Measurements from ENCODE around the gene MAPK12.

MAPK12 gene

DNA sequence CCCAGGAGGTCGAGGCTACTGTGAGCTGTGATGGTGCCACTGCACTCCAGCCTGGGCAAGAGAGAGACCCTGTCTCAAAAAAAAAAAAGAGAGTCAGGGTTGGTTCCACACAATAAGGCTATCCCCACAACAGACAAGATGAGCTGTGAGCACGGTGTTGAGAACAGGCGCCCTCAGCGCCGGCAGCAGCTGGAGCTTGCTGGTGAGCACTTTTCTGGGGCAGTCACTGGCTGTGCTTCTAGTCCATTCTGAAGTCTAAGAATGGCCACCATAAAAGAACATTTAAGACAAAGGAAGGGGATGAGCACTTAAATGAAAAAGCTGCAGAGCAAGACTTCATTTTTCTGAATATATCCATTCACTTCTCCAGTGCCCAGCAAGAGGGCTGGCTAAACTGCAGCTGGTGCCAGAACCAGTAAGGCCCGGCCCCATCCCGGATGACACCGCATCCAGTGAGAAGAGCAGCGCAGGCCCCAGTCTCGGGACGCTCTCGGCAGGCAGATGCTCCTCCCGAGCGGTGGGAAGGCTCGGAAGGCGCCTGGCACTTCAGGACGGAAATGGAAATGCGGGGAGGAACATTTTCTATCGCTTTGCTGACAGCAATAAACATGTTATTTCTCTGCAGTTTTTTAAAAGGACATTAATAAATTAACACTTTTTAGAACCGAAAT lies 28.9 kb downstream of the MAPK12 start:
- DNase-seq (ENCODE audit: low read depth, low spot score): no peak

DNA sequence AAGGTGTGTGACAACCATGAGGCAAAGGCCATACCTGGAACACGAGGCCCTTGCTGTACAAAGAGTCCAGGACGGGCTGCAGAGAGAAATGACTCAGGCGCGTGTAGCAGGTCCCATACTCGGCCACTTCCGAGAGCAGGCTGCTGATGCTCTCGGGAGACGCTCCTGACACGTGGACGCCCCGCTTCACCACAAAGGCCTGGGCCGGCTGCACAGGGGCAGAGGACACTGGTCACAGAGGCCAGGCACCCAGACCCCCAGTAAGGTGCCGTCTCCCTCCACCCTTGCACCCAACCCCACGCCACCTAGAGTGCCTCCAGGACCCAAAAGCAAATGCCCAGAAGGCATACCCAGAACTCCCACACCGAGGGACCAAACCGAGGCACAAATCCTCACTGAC lies 32.1 kb downstream of the MAPK12 start:
- no peak for DNase-seq (ENCODE audit: low read depth, low spot score)

DNA sequence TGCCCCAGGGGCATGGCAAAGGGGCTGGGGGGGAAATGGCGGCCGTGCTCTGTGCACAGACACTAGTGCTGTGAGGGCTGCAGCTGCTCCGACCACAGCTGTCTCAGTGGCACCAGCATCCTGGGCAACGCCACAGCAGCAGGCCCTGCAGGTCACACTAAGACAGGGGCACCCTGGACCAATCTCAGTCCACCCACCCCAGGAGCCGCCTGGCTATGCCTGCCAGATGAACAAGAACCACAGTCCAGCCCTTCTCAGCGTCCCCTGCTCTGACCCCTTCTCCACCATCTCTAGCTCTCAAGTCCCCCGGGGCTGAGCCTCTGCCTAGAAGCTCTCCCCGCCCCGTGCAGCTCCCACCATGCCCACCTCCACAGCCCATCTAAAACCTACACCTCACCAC lies 33.1 kb downstream of the MAPK12 start:
- DNase-seq (ENCODE audit: low read depth, low spot score): no peak

DNA sequence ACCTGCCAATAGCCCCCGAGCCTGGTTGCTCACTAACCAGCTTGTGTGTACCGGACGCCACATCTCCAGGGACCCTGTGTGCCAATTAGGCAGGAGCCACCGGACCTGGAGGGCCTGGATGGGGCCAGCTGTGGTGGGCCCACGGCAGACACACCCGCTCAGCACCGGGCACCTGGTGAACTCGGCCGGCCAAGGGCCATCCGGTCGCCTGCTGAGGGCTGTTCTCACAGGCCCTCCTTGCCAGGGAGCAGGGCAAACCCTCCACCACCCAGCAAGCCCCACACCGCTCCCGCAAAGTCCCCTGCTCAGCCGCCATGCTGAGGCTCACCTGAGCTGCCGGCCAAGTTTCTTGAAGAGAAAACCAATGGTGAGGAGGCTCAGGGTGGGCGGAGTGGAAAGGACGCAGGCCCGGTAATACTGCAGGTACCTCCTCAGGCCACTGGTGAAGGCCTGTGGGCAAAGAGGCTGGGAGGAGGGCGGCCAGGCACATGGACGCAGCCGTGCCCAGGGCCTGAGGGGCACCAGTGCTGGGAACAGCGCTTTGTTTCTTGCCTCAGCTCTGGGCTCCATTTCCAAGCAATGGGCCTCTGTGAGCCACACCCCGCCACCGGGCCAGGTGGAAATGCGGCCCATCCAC lies 33.8 kb downstream of the MAPK12 start:
- DNase-seq (ENCODE audit: low read depth, low spot score): no peak

DNA sequence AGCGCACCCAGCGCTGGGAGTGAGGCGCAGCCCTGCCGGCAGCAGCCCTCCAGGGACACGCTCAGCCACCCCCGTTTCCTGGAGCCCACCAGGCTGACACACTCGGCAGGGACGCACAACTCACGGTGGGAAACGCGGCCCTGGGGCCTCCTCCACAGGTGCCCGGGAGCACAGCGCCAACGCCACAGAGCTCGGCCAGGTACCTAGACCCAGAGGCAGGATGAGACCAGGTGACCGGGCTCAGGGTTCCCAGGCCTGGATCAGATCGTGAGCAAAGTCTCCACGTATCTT lies 34.7 kb downstream of the MAPK12 start:
- DNase-seq (ENCODE audit: low read depth, low spot score): no peak

DNA sequence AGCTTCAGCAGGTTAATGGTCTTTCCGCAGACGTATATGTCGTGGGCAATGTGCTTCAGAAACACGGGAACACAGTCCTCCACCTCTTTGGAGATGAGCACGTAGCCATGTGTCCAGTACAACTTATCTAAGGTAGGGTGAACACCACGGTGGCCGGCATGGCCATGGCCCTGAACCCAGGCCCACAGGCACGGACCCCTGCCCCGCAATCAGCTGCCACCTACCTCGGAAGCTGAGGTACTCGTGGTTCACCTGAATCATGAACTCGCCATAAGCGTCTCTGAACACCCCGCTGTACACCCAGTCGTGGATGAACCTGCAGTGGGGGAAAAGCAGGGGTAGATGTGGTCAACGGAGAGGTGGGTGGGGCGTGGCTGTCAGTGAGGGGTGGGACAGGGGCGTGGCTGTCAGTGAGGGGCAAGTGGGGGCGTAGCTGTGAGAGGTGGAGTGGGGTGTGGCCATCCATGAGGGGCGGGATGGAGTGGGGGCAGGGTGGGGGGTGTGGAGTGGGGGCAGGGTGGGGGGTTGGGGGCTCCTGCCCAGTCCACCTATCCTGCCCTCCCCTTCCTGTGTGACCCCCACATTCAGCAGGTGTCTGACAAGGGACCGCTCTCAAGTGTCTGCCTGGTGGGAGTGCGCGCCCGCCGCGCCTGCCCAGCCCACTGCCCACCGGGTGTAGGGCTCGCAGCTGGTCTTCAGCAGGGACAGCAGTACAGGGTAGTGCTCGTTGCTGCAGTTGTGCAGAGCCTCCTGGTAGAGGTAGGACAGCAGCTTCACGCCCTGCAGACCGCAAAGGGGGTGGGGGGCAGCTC lies 35.2 kb downstream of the MAPK12 start:
- DNase-seq (ENCODE audit: low read depth, low spot score): no peak

DNA sequence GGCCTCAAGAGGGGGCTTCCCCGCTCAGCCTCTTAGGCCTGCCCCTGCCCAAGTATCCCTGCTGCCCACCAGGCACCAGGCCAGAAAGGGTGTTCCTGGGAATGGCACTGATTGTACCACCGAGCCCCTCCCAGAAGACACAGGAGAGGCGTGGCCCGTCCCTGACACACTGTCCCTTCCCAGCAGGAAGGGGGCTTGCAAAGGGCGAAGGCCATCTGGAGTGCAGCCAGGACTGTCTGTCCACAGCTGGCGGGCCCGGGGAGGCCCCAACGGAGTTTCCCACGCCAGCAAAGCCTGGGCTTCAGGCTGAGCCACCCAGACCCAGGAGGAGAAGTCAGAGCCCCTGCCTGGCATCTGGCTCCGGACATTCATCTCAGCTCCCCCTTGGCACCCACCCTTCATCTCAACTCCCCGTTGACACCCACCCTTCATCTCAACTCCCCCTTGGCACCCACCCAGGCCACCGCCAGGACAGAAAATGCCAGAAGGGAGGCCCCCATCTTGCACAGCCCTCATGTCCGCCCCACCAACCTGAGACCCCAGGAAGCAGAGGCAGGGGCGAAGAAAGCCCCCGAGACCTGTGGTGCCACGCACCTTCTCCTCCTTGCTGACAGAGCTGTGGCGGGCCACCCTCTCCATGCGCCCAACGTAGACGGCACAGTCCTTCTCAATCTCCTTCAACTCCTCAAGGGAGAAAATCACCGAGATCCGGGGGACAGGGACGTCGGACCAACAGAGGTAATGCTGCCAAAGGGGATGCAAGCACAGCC lies 36.1 kb downstream of the MAPK12 start:
- DNase-seq (ENCODE audit: low read depth, low spot score): no peak

DNA sequence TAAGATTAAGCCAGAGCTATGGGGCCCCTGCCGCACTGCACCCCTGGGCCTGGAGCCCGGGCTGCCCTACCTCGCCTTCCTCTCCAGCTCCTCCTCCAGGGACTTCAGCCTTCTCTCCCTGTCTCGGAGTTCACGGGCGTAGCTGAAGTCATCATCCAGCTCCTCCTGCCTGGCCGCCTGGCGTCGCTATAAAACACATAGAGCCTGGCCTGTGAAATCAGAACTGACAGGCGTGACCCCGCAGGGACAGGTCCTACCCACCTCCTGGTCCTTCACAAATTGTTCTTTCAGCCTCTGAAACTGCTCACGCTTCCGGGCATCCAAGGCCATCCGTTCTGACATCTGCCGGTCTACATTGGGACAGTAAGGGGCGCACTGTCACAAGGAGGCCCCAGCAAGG lies 37.4 kb downstream of the MAPK12 start:
- DNase-seq (ENCODE audit: low read depth, low spot score): no peak

DNA sequence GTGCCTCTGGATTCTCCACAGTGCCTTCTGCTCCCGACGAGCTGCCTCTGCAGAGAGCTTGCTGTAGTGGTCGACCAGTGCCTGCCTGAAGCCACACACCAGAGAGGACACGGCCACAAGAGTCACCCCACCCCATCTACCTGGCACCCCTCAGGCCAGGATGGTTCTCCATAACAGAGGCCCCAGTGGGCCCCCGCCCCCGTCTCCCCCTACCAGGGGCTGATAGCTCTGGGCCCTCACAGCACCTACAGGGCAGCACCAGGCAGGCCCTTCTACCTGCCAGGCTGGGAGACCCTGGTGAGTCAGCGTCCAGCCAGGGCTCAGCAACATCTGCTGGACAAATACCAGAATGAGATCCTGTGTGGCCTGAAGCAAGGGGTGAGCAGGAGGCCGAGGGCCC lies 39.0 kb downstream of the MAPK12 start:
- DNase-seq (ENCODE audit: low read depth, low spot score): no peak

DNA sequence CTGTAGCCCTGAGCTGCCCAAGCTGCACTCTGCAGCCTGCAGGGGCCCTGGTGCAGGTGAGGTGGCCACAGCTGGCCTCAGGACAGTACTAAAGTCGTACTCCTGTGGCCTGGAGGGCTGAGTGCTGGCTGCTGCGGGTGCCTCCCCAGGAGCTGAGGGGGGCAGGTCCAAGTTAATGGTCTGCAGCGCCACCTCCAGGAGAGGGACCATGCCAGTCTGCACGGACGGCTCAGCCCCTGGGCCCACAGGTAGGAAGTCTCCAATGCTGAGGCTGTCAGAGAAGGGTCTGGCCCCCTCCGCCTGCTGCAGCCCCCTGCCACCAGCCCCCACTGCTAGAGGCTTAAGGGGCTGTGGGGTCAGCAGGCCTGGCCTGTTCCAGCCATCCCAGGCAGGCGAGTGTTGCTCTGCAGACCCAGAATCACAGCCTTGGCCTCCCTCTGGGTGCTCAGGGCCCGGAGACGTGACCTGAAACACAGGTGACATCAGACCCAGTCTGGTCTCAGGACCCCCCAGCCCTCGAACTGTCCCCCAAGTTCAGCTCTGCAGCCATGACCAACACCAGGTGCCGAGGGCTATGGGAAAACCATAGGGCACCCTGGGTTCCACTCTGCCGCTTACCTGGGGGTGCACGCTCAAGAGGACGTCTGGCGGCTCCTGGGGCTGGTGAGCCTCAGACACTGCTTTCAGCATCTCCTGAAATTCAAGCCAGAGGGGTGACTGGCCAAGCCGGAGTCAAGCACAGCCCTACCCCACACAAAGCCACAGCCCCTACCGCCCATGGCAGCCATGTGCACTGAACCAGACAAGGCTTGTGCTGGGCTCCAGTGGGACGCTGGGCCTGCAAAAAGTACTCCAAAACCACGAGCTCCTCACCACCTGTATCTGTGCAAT lies 39.8 kb downstream of the MAPK12 start:
- no peak for DNase-seq (ENCODE audit: low read depth, low spot score)

DNA sequence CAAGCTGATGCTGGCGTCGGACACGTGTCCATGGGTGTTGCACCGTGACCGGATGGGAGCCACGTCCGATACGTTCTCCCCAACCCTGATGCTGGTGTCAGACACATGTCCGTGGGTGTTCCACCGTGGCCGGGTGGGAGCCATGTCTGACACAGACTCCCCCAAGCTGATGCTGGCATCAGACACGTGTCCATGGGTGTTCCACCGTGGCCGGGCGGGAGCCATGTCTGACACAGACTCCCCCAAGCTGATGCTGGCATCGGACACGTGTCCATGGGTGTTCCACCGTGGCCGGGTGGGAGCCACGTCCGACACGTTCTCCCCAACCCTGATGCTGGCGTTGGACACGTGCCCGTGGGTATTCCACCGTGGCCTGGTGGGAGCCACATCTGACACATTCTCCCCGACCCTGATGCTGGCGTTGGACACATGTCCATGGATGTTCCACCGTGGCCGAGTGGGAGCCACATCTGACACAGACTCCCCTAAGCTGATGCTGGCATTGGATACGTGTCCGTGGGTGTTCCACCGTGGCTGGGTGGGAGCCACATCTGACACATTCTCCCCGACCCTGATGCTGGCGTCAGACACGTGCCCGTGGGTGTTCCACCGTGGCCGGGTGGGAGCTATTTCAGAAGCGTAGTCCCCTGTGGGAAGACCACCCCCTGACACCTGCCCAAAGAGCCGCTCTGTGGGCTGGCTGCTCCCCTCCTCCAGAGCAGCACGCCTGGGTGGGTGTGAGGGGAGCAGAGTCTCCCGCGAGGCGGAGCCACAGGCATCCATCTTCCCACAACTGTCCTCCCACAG lies 40.7 kb downstream of the MAPK12 start:
- DNase-seq (ENCODE audit: low read depth, low spot score): no peak

DNA sequence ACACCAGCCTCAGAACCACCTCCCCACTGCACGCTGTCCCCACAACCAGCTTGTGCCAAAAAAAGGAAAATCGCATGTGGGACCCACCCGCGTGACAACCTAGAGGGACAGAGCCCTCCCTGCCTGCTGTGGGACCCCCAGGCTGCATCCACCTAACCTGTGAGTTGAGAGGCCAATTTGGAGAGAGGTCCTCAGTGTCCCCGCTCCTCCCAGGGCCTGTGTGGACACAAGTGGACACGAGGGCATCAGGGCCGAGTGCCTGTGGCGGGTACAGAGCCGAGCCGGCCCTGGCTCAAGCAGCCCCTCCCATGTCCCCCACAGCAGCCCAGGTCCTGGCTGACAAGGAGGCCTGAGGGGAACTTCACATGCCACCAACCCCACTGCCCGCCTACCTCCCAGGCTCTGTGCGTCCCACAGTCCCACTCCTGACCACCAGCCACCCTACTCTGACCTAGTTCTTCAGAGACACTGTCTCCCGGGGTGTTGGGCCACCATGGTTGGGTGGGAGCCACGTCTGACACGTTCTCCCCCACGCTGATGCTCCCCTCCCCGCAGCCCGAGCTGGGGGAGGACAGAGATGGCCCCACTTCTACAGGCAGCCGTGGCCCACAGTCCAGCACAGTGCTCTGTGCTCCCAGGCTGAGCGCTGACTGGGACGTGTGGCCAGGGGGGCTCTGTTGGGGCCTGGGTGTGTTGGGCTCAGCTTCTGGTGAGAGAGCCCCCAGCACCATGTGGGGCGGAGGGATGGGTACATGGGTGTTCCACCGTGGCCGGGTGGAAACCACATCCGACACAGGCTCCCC lies 41.5 kb downstream of the MAPK12 start:
- no peak for DNase-seq (ENCODE audit: low read depth, low spot score)

DNA sequence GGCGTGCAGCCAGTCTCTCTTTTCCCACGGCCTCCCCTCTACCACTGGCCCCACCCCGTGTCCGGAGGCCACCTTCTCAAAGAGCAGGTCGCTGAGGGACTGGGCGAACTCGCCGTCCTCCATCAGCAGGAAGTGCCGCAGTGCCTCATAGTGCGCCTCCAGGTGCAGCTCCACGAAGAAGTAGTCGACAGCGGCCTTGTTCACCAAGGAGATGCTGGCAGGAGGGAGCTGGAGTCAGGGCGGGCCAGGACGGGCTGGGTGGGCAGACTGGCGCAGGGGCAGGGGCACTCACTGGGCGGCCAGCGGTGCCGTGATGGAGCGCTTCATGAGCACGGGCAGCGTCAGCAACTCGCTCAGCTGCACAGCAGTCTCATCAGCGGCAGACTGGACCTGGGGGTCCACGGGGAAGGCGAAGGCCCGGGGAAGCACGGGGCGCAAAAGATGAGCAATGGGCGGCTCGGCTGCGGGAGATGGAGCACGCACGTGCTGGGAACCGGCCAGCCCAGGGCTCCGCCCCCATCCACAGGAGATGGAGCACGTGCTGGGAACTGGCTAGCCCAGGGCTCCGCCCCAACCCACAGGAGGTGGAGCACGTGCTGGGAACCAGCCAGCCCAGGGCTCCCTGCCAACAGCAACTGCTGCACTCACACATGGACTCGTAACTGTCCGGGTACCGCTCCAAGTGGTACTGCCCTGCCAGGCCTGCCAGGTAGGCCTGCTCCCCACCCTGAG lies 42.3 kb downstream of the MAPK12 start:
- DNase-seq (ENCODE audit: low read depth, low spot score): peak; percentile 82

DNA sequence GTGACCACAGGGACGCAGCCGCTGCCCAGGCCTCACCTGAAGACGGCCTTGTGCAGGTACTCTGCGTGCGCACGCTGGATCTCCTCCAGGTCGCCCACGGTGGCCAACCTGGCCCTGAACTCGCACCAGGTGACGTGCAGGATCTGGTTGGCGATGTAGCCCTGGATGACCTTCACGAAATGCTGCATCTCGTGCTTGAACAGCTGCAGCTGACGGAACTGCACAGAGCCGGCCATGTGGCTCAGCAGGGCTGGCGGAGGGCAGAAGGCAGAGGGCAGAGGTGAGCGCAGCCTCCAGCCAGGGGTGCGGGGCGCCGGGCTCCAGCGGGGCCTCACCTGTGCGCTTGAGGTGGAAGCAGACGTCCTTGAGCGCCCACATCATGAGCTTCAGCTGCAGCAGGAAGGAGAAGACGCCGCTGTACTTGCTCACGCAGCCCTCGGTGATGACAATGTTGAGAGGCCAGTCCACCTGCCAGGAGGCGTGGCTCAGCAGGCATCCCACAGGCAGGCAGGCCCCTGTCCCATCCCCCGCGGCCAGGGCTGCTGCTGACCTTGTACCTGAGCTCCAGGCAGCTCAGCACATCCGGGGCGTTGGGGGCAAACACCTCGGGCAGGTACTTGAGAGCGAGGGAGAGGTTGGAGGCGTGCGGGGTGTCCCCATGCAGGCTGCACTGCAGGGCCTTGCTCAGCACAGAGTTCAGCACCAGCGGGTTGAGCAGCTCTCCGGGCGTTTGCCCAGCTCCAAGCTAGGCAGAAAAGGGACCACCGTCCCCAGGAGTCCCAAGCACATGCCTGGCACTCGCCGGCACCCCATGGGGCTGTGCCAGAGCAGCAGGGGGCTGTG lies 43.1 kb downstream of the MAPK12 start:
- no peak for DNase-seq (ENCODE audit: low read depth, low spot score)

DNA sequence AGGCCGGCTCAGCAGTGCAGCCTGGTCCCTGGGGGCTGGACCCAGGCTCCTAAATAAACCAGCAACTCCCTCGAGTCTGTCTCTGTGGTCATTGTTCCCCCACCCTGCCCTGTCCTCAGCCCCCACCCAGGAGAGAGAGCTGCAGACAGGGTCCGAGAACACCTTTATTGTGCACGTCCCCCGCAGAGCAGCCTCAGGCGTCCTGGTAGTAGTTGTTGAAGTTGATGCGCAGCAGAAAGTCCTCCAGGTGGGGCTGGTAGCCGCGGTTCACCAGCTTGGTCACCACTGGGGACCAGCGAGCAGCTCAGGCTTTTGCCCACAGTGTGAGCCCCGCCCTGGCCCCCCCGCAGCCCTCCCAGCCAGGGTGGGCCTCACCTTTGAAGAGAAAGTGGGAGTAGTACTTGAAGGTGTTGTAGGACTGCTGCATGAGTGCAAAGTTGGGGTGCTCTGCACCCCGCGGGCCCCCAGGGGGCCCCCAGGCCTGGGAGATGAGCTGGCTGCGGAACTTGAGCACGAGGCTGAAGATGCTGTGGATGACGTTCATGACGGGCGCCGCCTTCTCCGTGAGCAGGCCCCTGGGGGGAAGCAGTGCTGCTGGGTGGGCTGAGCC lies 43.8 kb downstream of the MAPK12 start:
- no peak for DNase-seq (ENCODE audit: low read depth, low spot score)

DNA sequence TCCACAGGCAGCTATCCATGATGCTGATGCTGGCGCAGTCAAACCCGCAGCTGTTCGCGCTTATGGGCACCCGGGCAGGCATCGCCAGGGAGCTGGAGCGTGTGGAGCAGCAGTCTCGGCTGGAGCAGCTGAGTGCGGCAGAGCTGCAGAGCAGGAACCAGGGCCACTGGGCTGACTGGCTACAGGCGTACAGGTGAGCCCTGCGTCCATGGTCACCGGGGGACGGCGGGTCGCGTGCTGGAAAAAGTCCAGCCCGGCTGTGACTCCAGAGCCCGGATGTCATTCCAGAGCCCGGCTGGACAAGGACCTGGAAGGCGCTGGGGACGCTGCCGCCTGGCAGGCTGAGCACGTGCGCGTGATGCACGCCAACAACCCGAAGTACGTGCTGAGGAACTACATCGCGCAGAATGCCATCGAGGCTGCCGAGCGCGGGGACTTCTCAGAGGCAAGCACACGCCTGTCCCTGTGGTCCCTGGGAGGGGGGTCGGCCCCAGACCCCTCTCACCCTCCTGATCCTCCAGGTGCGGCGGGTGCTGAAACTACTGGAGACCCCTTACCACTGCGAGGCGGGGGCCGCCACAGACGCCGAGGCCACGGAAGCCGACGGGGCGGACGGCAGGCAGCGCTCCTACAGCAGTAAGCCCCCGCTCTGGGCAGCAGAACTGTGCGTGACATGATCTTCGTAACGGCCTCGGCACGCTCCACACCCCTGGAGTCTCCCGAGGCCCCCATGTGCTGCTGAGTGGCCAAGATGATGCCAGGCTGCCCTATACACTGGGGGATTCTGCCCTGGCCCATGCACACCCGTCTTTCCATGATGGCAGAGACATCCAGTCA lies 44.6 kb downstream of the MAPK12 start:
- DNase-seq (ENCODE audit: low read depth, low spot score): no peak
